SU-DHL-6 (cell line): ENCODE data around the gene ADARB2.

Experiments
- CTCF ChIP-seq: fragments of 200-600 bp; sonication (generic); IDR thresholded peaks from one replicate; pipeline ENCODE4 v1.5.1; 2017; ENCODE audit warnings: antibody characterized with exemption, mild to moderate bottlenecking, low read length, moderate library complexity; ENCODE audit not compliant: insufficient read depth, poor library complexity, severe bottlenecking
- EZH2phosphoT487 ChIP-seq: fragments of 200-600 bp; sonication (generic), shearing (Covaris generic); conservative IDR thresholded peaks from 2 replicates; pipeline ENCODE4 v1.6.1; 2018; ENCODE audit warnings: mild to moderate bottlenecking, antibody characterized with exemption, low read length, moderate library complexity, mixed read lengths

GRCh38 chr10:1638889-1639419, 98.4 kb downstream of the ADARB2 start:
- TF ChIP-seq CTCF (no peak), EZH2phosphoT487 (no peak)
